Choroid plexus epithelial cell (primary cell): Measurements from ENCODE around the gene SLMAP.

Experiments used
- DNase-seq: peaks from one replicate; pipeline ENCODE4 v3.0.0-alpha.2; 2010; ENCODE audit warnings: low read depth
- H3K4me3 ChIP-seq: 2 replicates; pipeline ENCODE4 v1.5.1; 2011; ENCODE audit warnings: low read depth, mild to moderate bottlenecking, control low read depth, low read length, moderate library complexity
- CTCF ChIP-seq: conservative IDR thresholded peaks from 2 replicates; pipeline ENCODE4 v1.5.1; 2011; ENCODE audit warnings: low read depth, mild to moderate bottlenecking, control low read depth, inconsistent platforms, low read length, moderate library complexity

SLMAP gene

GRCh38 chr3:57735405-57735804, 20.7 kb upstream of the SLMAP start:
- H3K4me3 ChIP-seq = no peak overlapping the region
- TF ChIP-seq CTCF = no peak
- DNase-seq = no peak

- DNase-seq = no peak
- H3K4me3 ChIP-seq = no peak overlapping the region
- no peak for TF ChIP-seq CTCF
Observed at GRCh38 chr3:57737840-57738239, 18.3 kb upstream of the SLMAP start.

GRCh38 chr3:57738391-57738790, 17.7 kb upstream of the SLMAP start:
- no peak for TF ChIP-seq CTCF
- no peak overlapping the region for H3K4me3 ChIP-seq
- no peak for DNase-seq

GRCh38 chr3:57740027-57740426, 16.1 kb upstream of the SLMAP start:
- no peak overlapping the region for H3K4me3 ChIP-seq
- no peak for DNase-seq
- TF ChIP-seq CTCF = no peak

GRCh38 chr3:57743496-57743895, 12.6 kb upstream of the SLMAP start:
- peak; percentile 12 for DNase-seq
- no peak overlapping the region for H3K4me3 ChIP-seq
- TF ChIP-seq CTCF = no peak

GRCh38 chr3:57745101-57745500, 11.0 kb upstream of the SLMAP start:
- H3K4me3 ChIP-seq = no peak overlapping the region
- DNase-seq = no peak
- TF ChIP-seq CTCF = no peak

- no peak overlapping the region for H3K4me3 ChIP-seq
- no peak for TF ChIP-seq CTCF
- no peak for DNase-seq
Observed at GRCh38 chr3:57746156-57747010, 9.7 kb upstream of the SLMAP start.
